Epithelial cell of esophagus (primary cell): ENCODE results near the gene MEI4.
"Not testable (repeated sequence)": the region's sequence is repeated elsewhere in the genome, so short reads cannot be mapped to it uniquely, and the experiment has no call there.

Experiments used
- DNase-seq: peaks from one replicate; pipeline ENCODE4 v3.0.0; 2010; ENCODE audit warnings: low read depth
- H3K4me3 ChIP-seq: 2 replicates; pipeline ENCODE4 v1.5.1; 2011; ENCODE audit warnings: mild to moderate bottlenecking, low read length, control low read depth
- TF ChIP-seq, protein P1 (sequence below): IDR thresholded peaks from 2 replicates; pipeline ENCODE4 v1.5.1; 2011; ENCODE audit warnings: low read depth, mild to moderate bottlenecking, low read length, control low read depth, inconsistent platforms; ENCODE audit not compliant: insufficient read depth; ENCODE audit errors: missing control alignments

MEI4 gene

DNA sequence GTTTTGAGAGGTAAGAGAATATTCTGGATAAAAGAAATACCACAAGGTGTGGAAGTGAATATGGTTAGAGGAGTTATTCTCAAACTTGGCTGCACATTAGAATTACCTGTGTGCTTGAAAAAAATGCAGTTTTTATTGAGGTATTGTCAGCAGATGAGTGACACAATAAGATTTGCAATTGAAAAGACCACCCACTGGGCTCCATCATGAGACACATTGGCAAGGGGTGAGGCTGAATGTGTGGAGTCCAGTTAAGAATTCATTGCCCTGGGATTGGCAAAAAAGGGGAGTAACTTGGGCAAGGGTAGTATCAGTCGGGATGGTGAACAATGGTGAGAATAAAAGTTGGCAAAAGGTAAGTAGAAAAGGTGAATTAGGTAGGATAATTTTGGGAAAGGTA, 63.5 kb downstream of the MEI4 start:
- TF ChIP-seq, protein P1, sequence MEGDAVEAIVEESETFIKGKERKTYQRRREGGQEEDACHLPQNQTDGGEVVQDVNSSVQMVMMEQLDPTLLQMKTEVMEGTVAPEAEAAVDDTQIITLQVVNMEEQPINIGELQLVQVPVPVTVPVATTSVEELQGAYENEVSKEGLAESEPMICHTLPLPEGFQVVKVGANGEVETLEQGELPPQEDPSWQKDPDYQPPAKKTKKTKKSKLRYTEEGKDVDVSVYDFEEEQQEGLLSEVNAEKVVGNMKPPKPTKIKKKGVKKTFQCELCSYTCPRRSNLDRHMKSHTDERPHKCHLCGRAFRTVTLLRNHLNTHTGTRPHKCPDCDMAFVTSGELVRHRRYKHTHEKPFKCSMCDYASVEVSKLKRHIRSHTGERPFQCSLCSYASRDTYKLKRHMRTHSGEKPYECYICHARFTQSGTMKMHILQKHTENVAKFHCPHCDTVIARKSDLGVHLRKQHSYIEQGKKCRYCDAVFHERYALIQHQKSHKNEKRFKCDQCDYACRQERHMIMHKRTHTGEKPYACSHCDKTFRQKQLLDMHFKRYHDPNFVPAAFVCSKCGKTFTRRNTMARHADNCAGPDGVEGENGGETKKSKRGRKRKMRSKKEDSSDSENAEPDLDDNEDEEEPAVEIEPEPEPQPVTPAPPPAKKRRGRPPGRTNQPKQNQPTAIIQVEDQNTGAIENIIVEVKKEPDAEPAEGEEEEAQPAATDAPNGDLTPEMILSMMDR = no peak
- no peak overlapping the region for H3K4me3 ChIP-seq
- no peak for DNase-seq

DNA sequence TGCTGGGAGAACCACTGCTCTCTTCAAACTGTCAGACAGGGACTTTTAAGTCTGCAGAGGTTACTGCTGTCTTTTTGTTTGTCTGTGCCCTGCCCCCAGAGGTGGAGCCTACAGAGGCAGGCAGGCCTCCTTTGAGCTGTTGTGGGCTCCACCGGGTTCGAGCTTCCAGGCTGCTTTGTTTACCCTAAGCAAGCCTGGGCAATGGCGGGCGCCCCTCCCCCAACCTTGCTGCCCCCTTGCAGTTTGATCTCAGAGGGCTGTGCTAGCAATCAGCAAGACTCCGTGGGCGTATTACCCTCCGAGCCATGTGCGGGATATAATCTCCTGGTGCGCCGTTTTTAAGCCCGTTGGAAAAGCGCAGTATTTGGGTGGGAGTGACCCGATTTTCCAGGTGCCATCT, 83.2 kb downstream of the MEI4 start:
- not testable (repeated sequence) for DNase-seq, H3K4me3 ChIP-seq

DNA sequence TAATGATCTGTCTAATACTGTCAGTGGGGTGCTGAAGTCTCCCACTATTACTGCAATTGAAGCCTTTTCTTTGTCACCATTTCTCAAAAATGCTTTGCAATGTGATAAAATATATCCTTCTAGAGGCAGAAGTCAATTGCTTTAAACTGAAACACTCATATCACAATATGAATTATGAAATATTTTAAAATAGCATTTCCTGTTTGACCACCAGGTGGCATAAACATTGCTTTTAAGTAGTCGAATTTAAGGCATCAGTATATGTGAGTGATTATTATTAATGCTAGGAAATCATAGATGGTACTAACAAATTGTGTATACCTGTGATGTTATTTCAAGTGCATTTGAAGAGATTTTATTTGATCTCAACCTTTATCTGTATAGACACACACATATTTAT, 87.5 kb downstream of the MEI4 start:
- TF ChIP-seq, protein P1 = peak; percentile 39
- no peak overlapping the region for H3K4me3 ChIP-seq
- peak; percentile 51 for DNase-seq

DNA sequence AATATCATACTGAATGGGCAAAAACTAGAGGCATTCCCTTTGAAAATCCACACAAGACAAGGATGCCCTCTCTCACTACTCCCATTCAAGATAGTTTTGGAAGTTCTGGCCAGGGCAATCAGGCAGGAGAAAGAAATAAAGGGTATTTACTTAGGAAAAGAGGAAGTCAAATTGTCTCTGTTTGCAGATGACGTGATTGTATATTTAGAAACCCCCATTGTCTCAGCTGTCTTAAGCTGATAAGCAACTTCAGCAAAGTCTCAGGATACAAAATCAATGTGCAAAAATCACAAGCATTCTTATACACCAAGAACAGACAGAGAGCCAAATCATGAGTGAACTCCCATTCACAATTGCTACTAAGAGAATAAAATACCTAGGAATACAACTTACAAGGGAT, 99.3 kb downstream of the MEI4 start:
- not testable (repeated sequence) for H3K4me3 ChIP-seq, DNase-seq

DNA sequence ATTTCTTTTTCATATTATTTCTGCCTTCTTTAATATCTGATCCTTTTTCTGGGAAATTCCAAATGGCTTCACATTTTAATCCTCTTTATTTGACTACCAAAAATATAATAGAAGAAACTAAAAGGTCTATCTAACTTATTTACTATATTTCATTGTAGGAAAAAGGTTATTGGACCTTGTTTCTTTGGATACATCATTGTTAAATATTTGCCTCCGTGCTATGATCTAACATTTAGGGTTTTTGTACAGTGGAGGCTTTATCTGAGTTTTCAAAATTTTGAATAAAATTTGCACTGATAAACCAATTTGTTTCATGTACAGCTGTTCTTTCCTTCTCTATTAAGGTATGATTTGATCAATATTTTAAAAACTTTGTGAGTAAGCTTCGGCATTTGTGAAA, 109.5 kb downstream of the MEI4 start:
- TF ChIP-seq, protein P1 = no peak
- H3K4me3 ChIP-seq = no peak overlapping the region

DNA sequence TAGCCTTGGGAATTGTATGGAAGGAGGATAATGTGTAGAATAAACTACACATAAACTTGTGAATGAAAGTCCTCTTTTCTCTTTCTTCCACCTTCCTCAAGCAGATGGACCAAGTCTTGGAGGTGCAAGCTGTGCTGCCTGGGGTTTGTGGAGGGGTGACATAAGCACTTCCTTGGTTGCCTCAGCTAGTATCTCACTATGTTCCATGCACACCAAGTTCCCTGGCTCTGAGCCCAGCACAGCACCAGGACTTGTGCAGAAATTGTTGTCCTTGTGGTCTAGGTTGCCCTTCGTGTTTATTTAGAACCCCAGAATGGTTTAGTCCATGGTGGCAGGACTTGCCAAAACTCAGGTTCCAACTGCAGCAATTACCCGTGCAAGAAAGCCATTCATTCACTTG, 110.3 kb downstream of the MEI4 start:
- no peak overlapping the region for H3K4me3 ChIP-seq
- TF ChIP-seq, protein P1 = no peak
- no peak for DNase-seq

More for the DNA sequence above, 109.5 kb downstream of the MEI4 start:
- no peak for DNase-seq

DNA sequence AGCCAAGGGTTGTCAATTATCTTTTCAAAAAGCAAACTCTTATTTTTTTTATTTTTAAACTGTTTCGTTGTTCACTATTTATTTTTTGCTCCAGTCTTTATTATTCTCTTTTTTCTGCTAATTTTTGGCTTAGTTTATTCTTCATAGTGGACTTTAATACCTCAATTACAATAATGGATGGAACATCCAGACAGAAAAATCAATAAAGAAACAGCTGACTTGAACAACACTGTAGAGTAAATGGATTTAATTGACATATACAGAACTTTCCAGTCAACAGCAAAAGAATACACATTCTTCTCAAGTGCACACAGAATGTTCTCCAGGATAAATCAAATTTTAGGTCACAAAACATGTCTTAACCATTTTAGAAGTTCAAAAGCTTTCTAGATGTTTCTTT, 111.5 kb downstream of the MEI4 start:
- DNase-seq = no peak
- no peak overlapping the region for H3K4me3 ChIP-seq
- TF ChIP-seq, protein P1 = no peak

DNA sequence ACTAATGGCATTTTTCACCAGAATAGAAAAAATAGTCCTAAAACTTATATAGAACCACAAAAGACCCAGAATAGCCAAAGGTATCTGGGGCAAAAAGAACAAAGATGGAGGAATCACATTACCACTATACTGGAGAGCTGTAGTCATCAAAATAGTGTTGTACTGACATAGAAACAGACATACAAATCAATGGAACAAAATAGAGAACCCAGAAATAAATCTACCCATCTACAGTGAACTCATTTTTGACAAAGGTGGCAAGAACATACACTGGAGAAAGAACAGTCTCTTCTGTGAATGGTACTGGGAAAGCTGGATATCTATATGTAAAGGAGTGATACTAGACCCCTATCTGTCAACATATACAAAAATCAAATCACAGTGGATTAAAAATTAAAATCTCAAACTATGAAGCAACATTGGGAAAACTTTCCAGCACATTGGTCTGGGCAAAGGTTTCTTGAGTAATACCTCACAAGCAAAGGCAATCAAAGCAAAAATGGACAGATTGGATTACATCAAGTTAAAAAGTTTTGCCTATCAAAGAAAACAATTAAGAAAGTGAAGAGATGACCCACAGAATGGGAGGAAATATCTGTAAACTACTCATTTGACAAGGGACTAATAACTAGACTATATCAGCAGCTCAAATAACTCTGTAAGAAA, 120.5 kb downstream of the MEI4 start:
- TF ChIP-seq, protein P1 = no peak
- no peak for DNase-seq
- no peak overlapping the region for H3K4me3 ChIP-seq
